Gastrocnemius medialis (tissue), 4 donors: ENCODE data around the gene FBLIM1. TPM values are rescaled to one million over a fixed set of nuclear protein-coding genes. Genes with fewer than 3 reads are reported as not detected.

Experiments used
- ATAC-seq, 2 donors: fragments of 150-250 bp; one replicate each; pipeline ENCODE4 v1.9.1; 2016
- DNase-seq, 2 donors: peaks; one replicate each; pipeline ENCODE4 v3.0.0-alpha.2; 2019
- H3K27ac ChIP-seq, 4 donors: fragments of 200-600 bp; sonication (generic); 1 replicate in 1 of 4; 2 replicates in 3 of 4; pipeline ENCODE4 v1.5.1; 2016 to 2018; ENCODE audit warnings: mild to moderate bottlenecking in 2 of 4, moderate library complexity in 1 of 4
- H3K27me3 ChIP-seq, 3 donors: fragments of 200-600 bp; sonication (generic) in 2 of 3; 1 replicate in 1 of 3; 2 replicates in 2 of 3; pipeline versions ENCODE4 v1.5.1 to v1.6.0; 2016 to 2019; ENCODE audit warnings: mild to moderate bottlenecking in 1 of 3, moderate library complexity in 1 of 3
- H3K36me3 ChIP-seq, 2 donors: fragments of 200-600 bp; sonication (generic) in 1 of 2; one replicate each; pipeline ENCODE4 v1.5.1; 2017 to 2018
- H3K4me1 ChIP-seq, 2 donors: fragments of 200-600 bp; sonication (generic) in 1 of 2; one replicate each; pipeline ENCODE4 v1.5.1; 2016 to 2017; ENCODE audit warnings: mild to moderate bottlenecking in 2 of 2
- H3K4me3 ChIP-seq, 4 donors: fragments of 200-600 bp; sonication (generic) in 3 of 4; 1 replicate in 1 of 4; 2 replicates in 3 of 4; pipeline ENCODE4 v1.5.1; 2016 to 2019; ENCODE audit warnings: mild to moderate bottlenecking in 2 of 4
- H3K9me3 ChIP-seq, 3 donors: fragments of 200-600 bp; sonication (generic) in 2 of 3; 1 replicate in 1 of 3; 2 replicates in 2 of 3; pipeline ENCODE4 v1.5.1; 2016 to 2019
- CTCF ChIP-seq, 5 experiments: fragments of 450-650 bp in 3 of 5; fragments of 200-600 bp in 2 of 5; sonication (generic) in 2 of 5; IDR thresholded peaks in 4 of 5; conservative IDR thresholded peaks in 1 of 5; 1 replicate in 4 of 5; 2 replicates in 1 of 5; pipeline ENCODE4 v1.5.1; 2016 to 2019; ENCODE audit warnings: antibody characterized with exemption in 5 of 5, mild to moderate bottlenecking in 3 of 5, moderate library complexity in 3 of 5
- POLR2A ChIP-seq, 2 donors: fragments of 450-650 bp; IDR thresholded peaks; one replicate each; pipeline ENCODE4 v1.6.1; 2017; ENCODE audit warnings: antibody characterized with exemption in 2 of 2, mild to moderate bottlenecking in 2 of 2, moderate library complexity in 2 of 2
- in situ Hi-C, 4 donors: fragments of 200-750 bp; cut with MboI; loops; one replicate each; pipeline versions ENCODE4 v1.15.0 to v1.8.0; 2017; ENCODE audit warnings: low sequenced_read_pairs in 4 of 4
- intact Hi-C: fragments of 100-400 bp; cut with DNase I; formaldehyde crosslinking; loops from one replicate; pipeline ENCODE4 v1.15.1; 2023; ENCODE audit warnings: low total_unique reads
- total RNA-seq, 4 donors: library from RNA; depleted of rRNA; stranded (reverse); fragments of >200 nt; gene quantifications; one replicate each; pipeline versions ENCODE4 v1.1.0 to v1.2.3, GENCODE V29; 2016

The FBLIM1 gene
- total RNA-seq, 4 donors from 2014 or later, result 1.4 to 3.9 (median 3.8) TPM

- intact Hi-C loops (loop anchor here (5.0 to 10.0 kb wide), 2 partner anchors 69 to 208 kb away; no protein-coding TSS in a partner anchor), in situ Hi-C loops (loop anchor here in 1 of 4 donors (10.0 kb wide), 1 partner anchor 52 kb away; no protein-coding TSS in a partner anchor)
- ATAC-seq (peak in 1 of 2 donors; percentile 25), DNase-seq (peak; percentile 46 to 76)
- Histone ChIP-seq H3K27me3 (no peaks in the 10 kb centered on the region), H3K36me3 (no peaks in the 10 kb centered on the region), H3K27ac (peak overlapping the region; percentile 96 to 100 (median 98)), H3K9me3 (no peaks in the 10 kb centered on the region), H3K4me3 (peak overlapping the region; percentile 71 to 98 (median 82)), H3K4me1 (peaks cover 5 to 16% of the 10 kb centered on the region in 2 donors)
- TF ChIP-seq POLR2A (IDR thresholded peaks at IDR 0.05) (peak in 1 of 2 donors; percentile 31), CTCF (IDR thresholded peaks at IDR 0.05 in 4 of 5, conservative IDR thresholded peaks at IDR 0.05 in 1 of 5) (no peak)
Measured at GRCh38 chr1:15833069-15833679, 74.6 kb downstream of the FBLIM1 start.

- intact Hi-C loops, result loop anchor here (1.0 to 10.0 kb wide), 4 partner anchors 52 to 209 kb away; partner anchors contain the start of gene HSPB7
- ATAC-seq (no peak), DNase-seq (no peak)
- Histone ChIP-seq H3K36me3 (no peaks in the 10 kb centered on the region), H3K4me1 (peaks cover 5 to 16% of the 10 kb centered on the region in 2 donors), H3K9me3 (no peaks in the 10 kb centered on the region), H3K4me3 (peak overlapping the region; percentile 71 to 98 (median 82)), H3K27ac (peak overlapping the region; percentile 96 to 100 (median 98)), H3K27me3 (no peaks in the 10 kb centered on the region)
- no peak for TF ChIP-seq POLR2A (IDR thresholded peaks at IDR 0.05)
- no peak for TF ChIP-seq CTCF (IDR thresholded peaks at IDR 0.05 in 4 of 5, conservative IDR thresholded peaks at IDR 0.05 in 1 of 5)
- in situ Hi-C loops, result loop anchor here in 1 of 4 donors (10.0 kb wide), 1 partner anchor 51 kb away; no protein-coding TSS in a partner anchor
Measured at GRCh38 chr1:15833842-15834405, 75.3 kb downstream of the FBLIM1 start.

GRCh38 chr1:15834406-15835204 is 76.0 kb downstream of the FBLIM1 start:
- peak; percentile 64 to 65 for ATAC-seq
- peak overlapping the region; percentile 96 to 100 (median 98) for H3K27ac ChIP-seq
- no peaks in the 10 kb centered on the region for H3K36me3 ChIP-seq
- no peaks in the 10 kb centered on the region for H3K27me3 ChIP-seq
- peak overlapping the region; percentile 71 to 98 (median 82) for H3K4me3 ChIP-seq
- intact Hi-C loops (loop anchor here (1.0 to 10.0 kb wide), 5 partner anchors 13 to 210 kb away; partner anchors contain the start of genes HSPB7 and SPEN), in situ Hi-C loops (loop anchor here in 1 of 4 donors (10.0 kb wide), 1 partner anchor 50 kb away; no protein-coding TSS in a partner anchor)
- peak; percentile 88 to 90 for DNase-seq
- peak; percentile 75 to 87 for TF ChIP-seq POLR2A (IDR thresholded peaks at IDR 0.05)
- peak in 1 of 5 experiments; percentile 15 for TF ChIP-seq CTCF (IDR thresholded peaks at IDR 0.05 in 4 of 5, conservative IDR thresholded peaks at IDR 0.05 in 1 of 5)
- no peaks in the 10 kb centered on the region for H3K9me3 ChIP-seq
- peaks cover 5 to 16% of the 10 kb centered on the region in 2 donors for H3K4me1 ChIP-seq

- peak in 1 of 2 donors; percentile 32 for DNase-seq
- Histone ChIP-seq H3K4me1 (peaks cover 5 to 16% of the 10 kb centered on the region in 2 donors), H3K36me3 (no peaks in the 10 kb centered on the region), H3K4me3 (peak overlapping the region; percentile 71 to 98 (median 82)), H3K27me3 (no peaks in the 10 kb centered on the region), H3K9me3 (no peaks in the 10 kb centered on the region), H3K27ac (peak overlapping the region; percentile 96 to 100 (median 98))
- in situ Hi-C loops, result loop anchor here in 1 of 4 donors (10.0 kb wide), 1 partner anchor 50 kb away; no protein-coding TSS in a partner anchor
- TF ChIP-seq CTCF (IDR thresholded peaks at IDR 0.05 in 4 of 5, conservative IDR thresholded peaks at IDR 0.05 in 1 of 5), result peak in 1 of 5 experiments; percentile 9
- no peak for TF ChIP-seq POLR2A (IDR thresholded peaks at IDR 0.05)
- intact Hi-C loops, result loop anchor here (1.0 to 10.0 kb wide), 3 partner anchors 12 to 210 kb away; partner anchors contain the start of genes HSPB7 and SPEN
- peak; percentile 17 to 19 for ATAC-seq
Measured at GRCh38 chr1:15835205-15835740, 76.7 kb downstream of the FBLIM1 start.
